Measurements from ENCODE around the gene ADNP. TPM values are rescaled to one million over a fixed set of nuclear protein-coding genes. Genes with fewer than 3 reads are reported as not detected.

ADNP gene
- polyA plus RNA-seq, 2 of the 4 experiments (the other 2 are of a cell fraction): 36.7 to 37.2 TPM

- TF ChIP-seq HEYL (CRISPR knock-in tag; IDR thresholded peaks at IDR 0.05): no peak
- no peak for TF ChIP-seq RFX5 (IDR thresholded peaks at IDR 0.05)
- TF ChIP-seq ESRRA (IDR thresholded peaks at IDR 0.05; ENCODE audit: borderline replicate concordance, low read length): no peak
- TF ChIP-seq NFE2L2 (conservative IDR thresholded peaks at IDR 0.05; ENCODE audit: low read length): no peak
- TF ChIP-seq FOSB (CRISPR knock-in tag; IDR thresholded peaks at IDR 0.05): 0 out of 2 replicates have a peak, but pooled peaks have one; percentile 48
Observed at GRCh38 chr20:50932016-50932485, 814 bp upstream of the ADNP start (continued).

GRCh38 chr20:50930976-50931305 is 296 bp downstream of the ADNP start:
- H3K9me3 ChIP-seq: no peaks in the 10 kb centered on the region
- peak overlapping the region; percentile 98 to 99 for H3K27ac ChIP-seq
- FAIRE-seq (no peak), ATAC-seq (peak; percentile 52 to 58), DNase-seq (ENCODE audit: low read depth in 1 of 2, low spot score in 1 of 2) (no peak)
- WGBS (ENCODE audit: missing lambda C conversion rate): 2% methylated on average over 18 of the region's 45 CpGs
- TF ChIP-seq ZFP36 (IDR thresholded peaks at IDR 0.05; ENCODE audit: borderline replicate concordance, partially characterized antibody) (no peak), POLR2A (IDR thresholded peaks at IDR 0.05; ENCODE audit: low read length) (peak; percentile 14; the same call in 1 of the 2 replicates)
- H3K4me2 ChIP-seq: peak overlapping the region; percentile 76; the same call in 2 of the 3 replicates
- ChIA-PET CTCF (interaction anchor here (0.6 to 14.1 kb wide), 19 partner anchors 9 to 403 kb away, joined by 3 to 187 read pairs (median 4); partner anchors contain the start of genes BCAS4, DPM1 and MOCS3), POLR2A (interaction anchor here (0.6 to 3.9 kb wide), 17 partner anchors 9 to 429 kb away, joined by 3 to 34 read pairs (median 4); partner anchors contain the start of genes BCAS4, DPM1 and MOCS3)
- peak overlapping the region; percentile 83 for H3K4me3 ChIP-seq
- H3K4me1 ChIP-seq: peaks cover 40% of the 10 kb centered on the region

GRCh38 chr20:50930139-50930975 is 880 bp downstream of the ADNP start:
- Histone ChIP-seq H3K27ac (peak overlapping the region; percentile 98 to 99), H3K9me3 (no peaks in the 10 kb centered on the region), H3K4me2 (peak overlapping the region; percentile 96), H3K4me3 (peak overlapping the region; percentile 83), H3K4me1 (peaks cover 40% of the 10 kb centered on the region)
- ChIA-PET CTCF (interaction anchor here (0.6 to 14.1 kb wide), 33 partner anchors 8 to 751 kb away, joined by 3 to 187 read pairs (median 6); partner anchors contain the start of genes BCAS4, DPM1 and MOCS3), POLR2A (interaction anchor here (0.6 to 3.9 kb wide), 12 partner anchors 12 to 430 kb away, joined by 3 to 34 read pairs (median 5); partner anchors contain the start of genes BCAS4, DPM1 and MOCS3)
- TF ChIP-seq TFCP2L1 (CRISPR knock-in tag; IDR thresholded peaks at IDR 0.05) (no peak), GATA3 (IDR thresholded peaks at IDR 0.05; ENCODE audit: borderline replicate concordance) (no peak), MAZ (IDR thresholded peaks at IDR 0.05; ENCODE audit: borderline replicate concordance, low read depth, low read length) (no peak), HDAC2 (IDR thresholded peaks at IDR 0.05) (no peak), PBX3 (IDR thresholded peaks at IDR 0.05) (no peak), EHF (CRISPR knock-in tag; IDR thresholded peaks at IDR 0.05) (no peak), ZSCAN20 (CRISPR knock-in tag; IDR thresholded peaks at IDR 0.05) (no peak)
- under 1% methylated on average over 7 of the region's 79 CpGs for WGBS (ENCODE audit: missing lambda C conversion rate)
- FAIRE-seq (no peak), DNase-seq (ENCODE audit: low read depth in 1 of 2, low spot score in 1 of 2) (peak in 1 of 2 experiments; percentile 9), ATAC-seq (peak; percentile 16 to 45)

GRCh38 chr20:50929299-50930138 is 1.7 kb downstream of the ADNP start:
- DNase-seq (ENCODE audit: low read depth in 1 of 2, low spot score in 1 of 2) (peak; percentile 83 to 98), FAIRE-seq (peak; percentile 61), ATAC-seq (peak; percentile 64 to 87)
- ChIA-PET POLR2A (interaction anchor here (0.6 to 3.9 kb wide), 3 partner anchors 27 to 135 kb away, joined by 3 to 34 read pairs (median 31); partner anchors contain the start of genes BCAS4, DPM1 and MOCS3), CTCF (interaction anchor here (0.5 to 14.1 kb wide), 39 partner anchors 8 to 1159 kb away, joined by 3 to 187 read pairs (median 5); partner anchors contain the start of genes BCAS4, DPM1 and MOCS3)
- H3K27ac ChIP-seq: peak overlapping the region; percentile 98 to 99
- H3K4me3 ChIP-seq: peak overlapping the region; percentile 83
- H3K4me1 ChIP-seq: peaks cover 40% of the 10 kb centered on the region
- WGBS (ENCODE audit: missing lambda C conversion rate): 3% methylated on average over 13 of the region's 13 CpGs
- H3K9me3 ChIP-seq: no peaks in the 10 kb centered on the region
- H3K4me2 ChIP-seq: peak overlapping the region; percentile 96
- TF ChIP-seq USF2 (IDR thresholded peaks at IDR 0.05): no peak
- no peak for TF ChIP-seq PHF8 (IDR thresholded peaks at IDR 0.05; ENCODE audit: borderline replicate concordance, low read depth)
- no peak for TF ChIP-seq HOXB13 (CRISPR knock-in tag; IDR thresholded peaks at IDR 0.05; ENCODE audit: low read depth)
- peak; percentile 57; the same call in 1 of the 2 replicates for TF ChIP-seq FOXS1 (CRISPR knock-in tag; IDR thresholded peaks at IDR 0.05)
- TF ChIP-seq RARB (CRISPR knock-in tag; IDR thresholded peaks at IDR 0.05): no peak
- no peak for TF ChIP-seq E2F6 (IDR thresholded peaks at IDR 0.05; ENCODE audit: borderline replicate concordance, low read depth)
- no peak for TF ChIP-seq HES2 (IDR thresholded peaks at IDR 0.05)
- peak; percentile 87 for TF ChIP-seq HMGXB4 (CRISPR knock-in tag; IDR thresholded peaks at IDR 0.05; ENCODE audit: borderline replicate concordance)
- no peak for TF ChIP-seq SREBF2 (IDR thresholded peaks at IDR 0.05)
- TF ChIP-seq FOSL2 (IDR thresholded peaks at IDR 0.05): no peak
- TF ChIP-seq FOSL2 (CRISPR knock-in tag; IDR thresholded peaks at IDR 0.05): peak; percentile 57
- TF ChIP-seq ZFP36 (IDR thresholded peaks at IDR 0.05; ENCODE audit: borderline replicate concordance, partially characterized antibody): no peak
